CMK (cell line): ENCODE results near the gene ESPNL.
"Not testable (repeated sequence)": the region's sequence is repeated elsewhere in the genome, so short reads cannot be mapped to it uniquely, and the experiment has no call there.

Source experiments
- DNase-seq: peaks from one replicate; pipeline ENCODE4 v3.0.0-alpha.2; 2010; ENCODE audit warnings: low read depth

Gene ESPNL

GRCh38 chr2:238159071-238159539, 59.0 kb downstream of the ESPNL start:
- no peak for DNase-seq

GRCh38 chr2:238159661-238160205, 59.6 kb downstream of the ESPNL start:
- DNase-seq: no peak

GRCh38 chr2:238160206-238161129, 60.3 kb downstream of the ESPNL start:
- peak; percentile 49 for DNase-seq

- no peak for DNase-seq
Measured at GRCh38 chr2:238161291-238162051, 61.3 kb downstream of the ESPNL start.

- no peak for DNase-seq
Measured at GRCh38 chr2:238162251-238162845, 62.2 kb downstream of the ESPNL start.

- DNase-seq: no peak
Measured at GRCh38 chr2:238162846-238163441, 62.8 kb downstream of the ESPNL start.

GRCh38 chr2:238163481-238164198, 63.5 kb downstream of the ESPNL start:
- DNase-seq: no peak

GRCh38 chr2:238164906-238165287, 64.8 kb downstream of the ESPNL start:
- DNase-seq: no peak

- no peak for DNase-seq
Measured at GRCh38 chr2:238165288-238165921, 65.3 kb downstream of the ESPNL start.

GRCh38 chr2:238166391-238167343, 66.5 kb downstream of the ESPNL start:
- DNase-seq: no peak

- no peak for DNase-seq
Measured at GRCh38 chr2:238167344-238167715, 67.2 kb downstream of the ESPNL start.

GRCh38 chr2:238167761-238168160, 67.6 kb downstream of the ESPNL start:
- no peak for DNase-seq

GRCh38 chr2:238168196-238169047, 68.3 kb downstream of the ESPNL start:
- DNase-seq: no peak

- DNase-seq: no peak
Measured at GRCh38 chr2:238169048-238169707, 69.0 kb downstream of the ESPNL start.

- DNase-seq: no peak
Measured at GRCh38 chr2:238169708-238170251, 69.6 kb downstream of the ESPNL start.

GRCh38 chr2:238170386-238171071, 70.4 kb downstream of the ESPNL start:
- DNase-seq: no peak

GRCh38 chr2:238171072-238171431, 70.9 kb downstream of the ESPNL start:
- DNase-seq: not testable (repeated sequence)
